Naive thymus-derived CD8-positive, alpha-beta T cell (primary cell): ENCODE measurements around the gene XYLT1. TPM values are rescaled to one million over a fixed set of nuclear protein-coding genes. Genes with fewer than 3 reads are reported as not detected.

ENCODE experiments used
- ATAC-seq, 2 donors: fragments of 150-1000 bp; cut with Tn5 transposase in 1 of 2; sonication (Bioruptor Pico), chemical (Tn5 transposase) in 1 of 2; 1 replicate in 1 of 2; 2 replicates in 1 of 2; pipeline ENCODE4 v1.10.0; 2021; ENCODE audit warnings: mild to moderate bottlenecking in 2 of 2, moderate library complexity in 2 of 2
- POLR2A ChIA-PET: fragments of 350-600 bp; sonication (Branson Sonifier 250); formaldehyde crosslinking; loops from one replicate; lab custom pipeline; 2021; ENCODE audit warnings: antibody characterized with exemption; lab: Charles Lee
- DNase-seq, 10 donors: peaks; one replicate each; pipeline versions ENCODE4 v3.0.0 to v3.0.0-alpha.2; 2020 to 2022
- H3K27ac Mint-ChIP-seq, 10 donors: one replicate each; pipeline ENCODE4 v1.8.0; 2020 to 2022; ENCODE audit warnings: mild to moderate bottlenecking in 10 of 10, mixed read lengths in 10 of 10, moderate library complexity in 4 of 10, inconsistent platforms in 1 of 10
- H3K27me3 Mint-ChIP-seq, 5 donors: one replicate each; pipeline ENCODE4 v1.8.0; 2021 to 2022; ENCODE audit warnings: mixed read lengths in 5 of 5
- H3K36me3 Mint-ChIP-seq, 3 donors: one replicate each; pipeline ENCODE4 v1.8.0; 2020 to 2022; ENCODE audit warnings: mixed read lengths in 3 of 3, mild to moderate bottlenecking in 2 of 3, inconsistent platforms in 1 of 3
- H3K4me1 Mint-ChIP-seq, 4 donors: one replicate each; pipeline ENCODE4 v1.8.0; 2021 to 2022; ENCODE audit warnings: mixed read lengths in 4 of 4
- H3K4me3 Mint-ChIP-seq, 10 donors: one replicate each; pipeline ENCODE4 v1.8.0; 2020 to 2022; ENCODE audit warnings: mild to moderate bottlenecking in 10 of 10, mixed read lengths in 10 of 10, moderate library complexity in 6 of 10, inconsistent platforms in 1 of 10
- H3K9me3 Mint-ChIP-seq, 9 donors: one replicate each; pipeline ENCODE4 v1.8.0; 2020 to 2022; ENCODE audit warnings: mixed read lengths in 9 of 9, mild to moderate bottlenecking in 3 of 9, inconsistent platforms in 1 of 9, moderate library complexity in 1 of 9
- polyA plus RNA-seq, 3 donors: library from polyadenylated mRNA; unstranded; fragments of 300-500 nt; fragmentation: Illumina TruSeq; gene quantifications; one replicate each; pipeline ENCODE4 v1.2.3, GENCODE V29; 2021
- total RNA-seq, 8 experiments: library from RNA in 2 of 8; stranded (reverse) in 2 of 8; gene quantifications; one replicate each; pipeline ENCODE4 v1.2.3 and lab custom pipeline; 2021 to 2026

XYLT1 gene
- total and polyA plus RNA-seq, 5 experiments from 2014 or later = 0.44 to 50.7 (median 1.4) TPM

- no peaks in the 10 kb centered on the region for H3K27me3 Mint-ChIP-seq
- H3K4me1 Mint-ChIP-seq = peaks cover 0 to 7% (median 0%) of the 10 kb centered on the region in 4 donors
- H3K9me3 Mint-ChIP-seq = no peaks in the 10 kb centered on the region
- DNase-seq (no peak), ATAC-seq (no peak)
- no peak overlapping the region for H3K4me3 Mint-ChIP-seq
- POLR2A ChIA-PET = no interaction called here
- H3K27ac Mint-ChIP-seq = peak overlapping the region in 2 of 10 donors; percentile 27 to 59
- H3K36me3 Mint-ChIP-seq = peaks cover 14 to 40% (median 20%) of the 10 kb centered on the region in 3 donors
Observed at GRCh38 chr16:17117906-17118577, 352.7 kb downstream of the XYLT1 start.

GRCh38 chr16:17116595-17117322 is 354.0 kb downstream of the XYLT1 start:
- Mint-ChIP-seq H3K4me1 (peaks cover 0 to 7% (median 0%) of the 10 kb centered on the region in 4 donors), H3K9me3 (no peaks in the 10 kb centered on the region), H3K27me3 (no peaks in the 10 kb centered on the region), H3K36me3 (peaks cover 13 to 34% (median 14%) of the 10 kb centered on the region in 3 donors), H3K27ac (peak overlapping the region in 2 of 10 donors; percentile 46 to 68), H3K4me3 (no peak overlapping the region)
- ATAC-seq = no peak
- POLR2A ChIA-PET = no interaction called here
- DNase-seq = no peak

GRCh38 chr16:17109413-17109812 is 361.3 kb downstream of the XYLT1 start:
- no peak overlapping the region for H3K4me3 Mint-ChIP-seq
- ATAC-seq (no peak), DNase-seq (no peak)
- peak overlapping the region in 2 of 10 donors; percentile 5 to 26 for H3K27ac Mint-ChIP-seq
- H3K36me3 Mint-ChIP-seq = peaks cover 0 to 15% (median 10%) of the 10 kb centered on the region in 3 donors
- H3K9me3 Mint-ChIP-seq = no peaks in the 10 kb centered on the region
- H3K27me3 Mint-ChIP-seq = no peaks in the 10 kb centered on the region
- POLR2A ChIA-PET = no interaction called here
- peaks cover 4 to 23% (median 19%) of the 10 kb centered on the region in 4 donors for H3K4me1 Mint-ChIP-seq

- DNase-seq (no peak), ATAC-seq (no peak)
- POLR2A ChIA-PET = no interaction called here
- H3K27ac Mint-ChIP-seq = no peak overlapping the region
- peaks cover 0 to 13% (median 9%) of the 10 kb centered on the region in 3 donors for H3K36me3 Mint-ChIP-seq
- H3K4me3 Mint-ChIP-seq = no peak overlapping the region
- no peaks in the 10 kb centered on the region for H3K9me3 Mint-ChIP-seq
- no peaks in the 10 kb centered on the region for H3K27me3 Mint-ChIP-seq
- peaks cover 7 to 31% (median 26%) of the 10 kb centered on the region in 4 donors for H3K4me1 Mint-ChIP-seq
Observed at GRCh38 chr16:17108596-17108995, 362.2 kb downstream of the XYLT1 start.

GRCh38 chr16:17107450-17107849 is 363.3 kb downstream of the XYLT1 start:
- Mint-ChIP-seq H3K27me3 (no peaks in the 10 kb centered on the region), H3K36me3 (peaks cover 0 to 15% (median 9%) of the 10 kb centered on the region in 3 donors), H3K27ac (peak overlapping the region in 2 of 10 donors; percentile 40 to 48), H3K4me3 (no peak overlapping the region), H3K9me3 (no peaks in the 10 kb centered on the region), H3K4me1 (peaks cover 9 to 36% (median 30%) of the 10 kb centered on the region in 4 donors)
- POLR2A ChIA-PET = no interaction called here
- no peak for DNase-seq
- ATAC-seq = no peak

- ATAC-seq (no peak), DNase-seq (no peak)
- H3K27me3 Mint-ChIP-seq = no peaks in the 10 kb centered on the region
- peaks cover 9 to 36% (median 30%) of the 10 kb centered on the region in 4 donors for H3K4me1 Mint-ChIP-seq
- H3K27ac Mint-ChIP-seq = peak overlapping the region in 5 of 10 donors; percentile 18 to 72 (median 61)
- H3K36me3 Mint-ChIP-seq = peaks cover 0 to 15% (median 6%) of the 10 kb centered on the region in 3 donors
- H3K9me3 Mint-ChIP-seq = no peaks in the 10 kb centered on the region
- POLR2A ChIA-PET = no interaction called here
- H3K4me3 Mint-ChIP-seq = no peak overlapping the region
Observed at GRCh38 chr16:17106243-17106791, 364.4 kb downstream of the XYLT1 start.

- H3K4me3 Mint-ChIP-seq = peak overlapping the region; percentile 41 to 73 (median 60)
- peak; percentile 82 to 90 for ATAC-seq
- no peaks in the 10 kb centered on the region for H3K27me3 Mint-ChIP-seq
- H3K4me1 Mint-ChIP-seq = peaks cover 9 to 36% (median 30%) of the 10 kb centered on the region in 4 donors
- H3K9me3 Mint-ChIP-seq = no peaks in the 10 kb centered on the region
- DNase-seq = peak in 4 of 10 donors; percentile 17 to 43 (median 30)
- peaks cover 0 to 13% (median 3%) of the 10 kb centered on the region in 3 donors for H3K36me3 Mint-ChIP-seq
- H3K27ac Mint-ChIP-seq = peak overlapping the region in 8 of 10 donors; percentile 41 to 88 (median 66)
- POLR2A ChIA-PET = interaction anchor here (0.6 kb wide), 1 partner anchor 23 kb away, joined by 3 read pairs; no protein-coding TSS in a partner anchor
Observed at GRCh38 chr16:17105239-17105797, 365.4 kb downstream of the XYLT1 start.

- no peaks in the 10 kb centered on the region for H3K9me3 Mint-ChIP-seq
- ATAC-seq (peak in 1 of 2 donors; percentile 36), DNase-seq (no peak)
- H3K36me3 Mint-ChIP-seq = peaks cover 0 to 10% (median 0%) of the 10 kb centered on the region in 3 donors
- POLR2A ChIA-PET = interaction anchor here (0.6 kb wide), 1 partner anchor 24 kb away, joined by 3 read pairs; no protein-coding TSS in a partner anchor
- H3K4me3 Mint-ChIP-seq = peak overlapping the region; percentile 41 to 73 (median 60)
- H3K27ac Mint-ChIP-seq = peak overlapping the region in 8 of 10 donors; percentile 41 to 88 (median 66)
- peaks cover 9 to 36% (median 30%) of the 10 kb centered on the region in 4 donors for H3K4me1 Mint-ChIP-seq
- H3K27me3 Mint-ChIP-seq = no peaks in the 10 kb centered on the region
Observed at GRCh38 chr16:17104654-17105053, 366.1 kb downstream of the XYLT1 start.

- peaks cover 0 to 5% (median 0%) of the 10 kb centered on the region in 3 donors for H3K36me3 Mint-ChIP-seq
- POLR2A ChIA-PET = no interaction called here
- no peaks in the 10 kb centered on the region for H3K9me3 Mint-ChIP-seq
- H3K4me3 Mint-ChIP-seq = peak overlapping the region in 3 of 10 donors; percentile 4 to 19 (median 9)
- DNase-seq (no peak), ATAC-seq (no peak)
- no peaks in the 10 kb centered on the region for H3K27me3 Mint-ChIP-seq
- H3K27ac Mint-ChIP-seq = peak overlapping the region in 3 of 10 donors; percentile 56 to 83 (median 69)
- H3K4me1 Mint-ChIP-seq = peaks cover 9 to 36% (median 30%) of the 10 kb centered on the region in 4 donors
Observed at GRCh38 chr16:17103216-17103615, 367.5 kb downstream of the XYLT1 start.

GRCh38 chr16:17101646-17102045 is 369.1 kb downstream of the XYLT1 start:
- H3K27me3 Mint-ChIP-seq = no peaks in the 10 kb centered on the region
- ATAC-seq = peak in 1 of 2 donors; percentile 28
- DNase-seq = no peak

GRCh38 chr16:17098685-17099084 is 372.1 kb downstream of the XYLT1 start:
- H3K4me3 Mint-ChIP-seq = no peak overlapping the region
- ATAC-seq (no peak), DNase-seq (no peak)
- H3K9me3 Mint-ChIP-seq = no peaks in the 10 kb centered on the region
- no peaks in the 10 kb centered on the region for H3K27me3 Mint-ChIP-seq
- H3K27ac Mint-ChIP-seq = no peak overlapping the region
- peaks cover 0 to 2% (median 0%) of the 10 kb centered on the region in 3 donors for H3K36me3 Mint-ChIP-seq
- H3K4me1 Mint-ChIP-seq = peaks cover 4 to 6% (median 4%) of the 10 kb centered on the region in 4 donors
- POLR2A ChIA-PET = no interaction called here

More at GRCh38 chr16:17101646-17102045, 369.1 kb downstream of the XYLT1 start:
- Mint-ChIP-seq H3K4me3 (no peak overlapping the region), H3K4me1 (peaks cover 9 to 34% (median 30%) of the 10 kb centered on the region in 4 donors), H3K9me3 (no peaks in the 10 kb centered on the region), H3K36me3 (peaks cover 0 to 2% (median 0%) of the 10 kb centered on the region in 3 donors), H3K27ac (no peak overlapping the region)
- POLR2A ChIA-PET = no interaction called here

GRCh38 chr16:17084130-17084529 is 386.6 kb downstream of the XYLT1 start:
- ATAC-seq = no peak
- Mint-ChIP-seq H3K36me3 (no peaks in the 10 kb centered on the region), H3K27me3 (no peaks in the 10 kb centered on the region), H3K9me3 (no peaks in the 10 kb centered on the region), H3K27ac (no peak overlapping the region), H3K4me1 (no peaks in the 10 kb centered on the region), H3K4me3 (no peak overlapping the region)
- POLR2A ChIA-PET = no interaction called here
- no peak for DNase-seq
